H9 (cell line): ENCODE data around the gene PEA15. TPM values are rescaled to one million over a fixed set of nuclear protein-coding genes. Genes with fewer than 3 reads are reported as not detected.

Experiments
- DNase-seq: peaks from one replicate; pipeline ENCODE4 v3.0.0-alpha.2; 2017
- H2AFZ ChIP-seq: one replicate; pipeline ENCODE4 v1.6.1; 2013; ENCODE audit warnings: mild to moderate bottlenecking, low read length, control low read depth, moderate library complexity
- H2AK5ac ChIP-seq: 2 replicates; pipeline ENCODE4 v1.6.1; 2013; ENCODE audit warnings: low read length, control low read depth, mixed read lengths; ENCODE audit not compliant: insufficient read length
- H2BK120ac ChIP-seq: one replicate; pipeline ENCODE4 v1.6.1; 2013; ENCODE audit warnings: low read depth, mild to moderate bottlenecking, low read length, control low read depth, inconsistent platforms; ENCODE audit not compliant: poor library complexity, severe bottlenecking
- H2BK12ac ChIP-seq: 2 replicates; pipeline ENCODE4 v1.6.1; 2013; ENCODE audit warnings: low read length, control low read depth, mixed read lengths, low read depth; ENCODE audit not compliant: insufficient read length
- H2BK15ac ChIP-seq: 2 replicates; pipeline ENCODE4 v1.6.1; 2013; ENCODE audit warnings: low read depth, low read length, control low read depth
- H2BK20ac ChIP-seq: one replicate; pipeline ENCODE4 v1.6.1; 2013; ENCODE audit warnings: low read depth, mild to moderate bottlenecking, low read length, control low read depth, inconsistent platforms; ENCODE audit not compliant: poor library complexity, severe bottlenecking
- H2BK5ac ChIP-seq: 2 replicates; pipeline ENCODE4 v1.6.1; 2013; ENCODE audit warnings: low read length, control low read depth, mixed read lengths; ENCODE audit not compliant: insufficient read length
- H3K14ac ChIP-seq: 2 replicates; pipeline ENCODE4 v1.6.1; 2013; ENCODE audit warnings: low read length, control low read depth; ENCODE audit not compliant: insufficient read depth
- H3K18ac ChIP-seq: 2 replicates; pipeline ENCODE4 v1.6.1; 2013; ENCODE audit warnings: low read depth, mild to moderate bottlenecking, mixed read lengths, low read length, control low read depth; ENCODE audit not compliant: insufficient read length
- H3K23ac ChIP-seq: 2 replicates; pipeline ENCODE4 v1.6.1; 2013; ENCODE audit warnings: low read length, control low read depth, mixed read lengths, low read depth; ENCODE audit not compliant: insufficient read length
- H3K23me2 ChIP-seq: 2 replicates; pipeline ENCODE4 v1.6.1; 2013; ENCODE audit warnings: low read depth, mild to moderate bottlenecking, mixed read lengths, low read length, control low read depth; ENCODE audit not compliant: insufficient read length, poor library complexity, severe bottlenecking
- H3K27ac ChIP-seq: 2 replicates; pipeline ENCODE4 v1.5.1; 2013; ENCODE audit warnings: low read length, control low read depth, mixed read lengths, low read depth; ENCODE audit not compliant: insufficient read length
- H3K27me3 ChIP-seq: 2 replicates; pipeline ENCODE4 v1.6.1; 2013; ENCODE audit warnings: low read length, control low read depth, inconsistent platforms; ENCODE audit not compliant: insufficient read depth
- H3K4ac ChIP-seq: 2 replicates; pipeline ENCODE4 v1.6.1; 2013; ENCODE audit warnings: low read depth, mild to moderate bottlenecking, control low read depth, inconsistent platforms, low read length, moderate library complexity
- H3K4me1 ChIP-seq: 2 replicates; pipeline ENCODE4 v1.6.1; 2013; ENCODE audit warnings: low read length, control low read depth, inconsistent platforms; ENCODE audit not compliant: insufficient read depth
- H3K4me2 ChIP-seq: 2 replicates; pipeline ENCODE4 v1.6.1; 2013; ENCODE audit warnings: low read length, control low read depth, mixed read lengths; ENCODE audit not compliant: insufficient read length, insufficient read depth
- H3K56ac ChIP-seq: 2 replicates; pipeline ENCODE4 v1.6.1; 2013; ENCODE audit warnings: low read depth, mild to moderate bottlenecking, mixed read lengths, low read length, control low read depth; ENCODE audit not compliant: insufficient read length
- H3K79me1 ChIP-seq: 2 replicates; pipeline ENCODE4 v1.6.1; 2013; ENCODE audit warnings: low read depth, mild to moderate bottlenecking, moderate library complexity, low read length, control low read depth, inconsistent platforms; ENCODE audit not compliant: insufficient read depth, poor library complexity, severe bottlenecking
- H3K79me2 ChIP-seq: 2 replicates; pipeline ENCODE4 v1.6.1; 2013; ENCODE audit warnings: low read length, control low read depth, inconsistent platforms; ENCODE audit not compliant: insufficient read depth
- H3K9ac ChIP-seq: 2 replicates; pipeline ENCODE4 v1.6.1; 2013; ENCODE audit warnings: low read length, control low read depth, mixed read lengths; ENCODE audit not compliant: insufficient read length; ENCODE audit errors: extremely low read depth
- H3K9me3 ChIP-seq: one replicate; pipeline ENCODE4 v1.6.1; 2013; ENCODE audit warnings: low read depth, low read length, inconsistent platforms; ENCODE audit not compliant: control insufficient read depth
- H3T11ph ChIP-seq: one replicate; pipeline ENCODE4 v1.6.1; 2013; ENCODE audit warnings: mild to moderate bottlenecking, low read length, control low read depth, inconsistent platforms
- H4K20me1 ChIP-seq: one replicate; pipeline ENCODE4 v1.6.1; 2013; ENCODE audit not compliant: control insufficient read depth, insufficient read length, insufficient read depth
- H4K5ac ChIP-seq: 2 replicates; pipeline ENCODE4 v1.6.1; 2013; ENCODE audit warnings: low read depth, mild to moderate bottlenecking, mixed read lengths, low read length, control low read depth; ENCODE audit not compliant: insufficient read length
- H4K8ac ChIP-seq: replicated peaks from 2 replicates; pipeline ENCODE4 v1.6.1; 2013; ENCODE audit warnings: low read length, control low read depth, mixed read lengths, low read depth; ENCODE audit not compliant: insufficient read length
- H4K91ac ChIP-seq: 2 replicates; pipeline ENCODE4 v1.6.1; 2013; ENCODE audit warnings: low read depth, mild to moderate bottlenecking, moderate library complexity, mixed read lengths, low read length, control low read depth; ENCODE audit not compliant: insufficient read length
- H3K27ac Mint-ChIP-seq, 3 experiments: 2 replicates in 2 of 3; 3 replicates in 1 of 3; pipeline ENCODE4 v1.8.0; 2020 to 2021; ENCODE audit warnings: mixed read lengths in 3 of 3, mild to moderate bottlenecking in 1 of 3, moderate library complexity in 1 of 3
- H3K27me3 Mint-ChIP-seq: 2 replicates; pipeline ENCODE4 v1.8.0; 2021; ENCODE audit warnings: low read depth, mild to moderate bottlenecking, moderate library complexity, mixed read lengths
- H3K36me3 Mint-ChIP-seq, 3 experiments: 2 replicates in 2 of 3; 3 replicates in 1 of 3; pipeline ENCODE4 v1.8.0; 2020 to 2021; ENCODE audit warnings: low read depth in 3 of 3, mixed read lengths in 3 of 3; ENCODE audit not compliant: insufficient read depth in 1 of 3
- H3K4me1 Mint-ChIP-seq, 2 experiments: 2 replicates each; pipeline ENCODE4 v1.8.0; 2020; ENCODE audit warnings: mixed read lengths in 2 of 2
- H3K4me3 Mint-ChIP-seq, 2 experiments: 2 replicates in 1 of 2; 3 replicates in 1 of 2; pipeline ENCODE4 v1.8.0; 2020 to 2021; ENCODE audit warnings: mild to moderate bottlenecking in 2 of 2, mixed read lengths in 2 of 2, moderate library complexity in 1 of 2
- H3K9me3 Mint-ChIP-seq, 2 experiments: 2 replicates in 1 of 2; 3 replicates in 1 of 2; pipeline ENCODE4 v1.8.0; 2020; ENCODE audit warnings: mild to moderate bottlenecking in 2 of 2, mixed read lengths in 2 of 2, moderate library complexity in 1 of 2
- CTCF ChIP-seq: fragments of 200-600 bp; sonication (generic); conservative IDR thresholded peaks from 3 replicates; pipeline ENCODE4 v1.8.0; 2021; ENCODE audit warnings: antibody characterized with exemption, mild to moderate bottlenecking
- total RNA-seq: library from RNA; stranded (reverse); gene quantifications from 2 replicates; pipeline ENCODE4 v1.2.1, GENCODE V29; 2021

Gene PEA15
- total RNA-seq, 1 experiment from 2014 or later: 82.1 TPM

GRCh38 chr1:160192234-160192633 is 12.9 kb upstream of the PEA15 start:
- H2BK12ac ChIP-seq: no peak overlapping the region
- H3K4me3 Mint-ChIP-seq: no peak overlapping the region
- no peak overlapping the region for H3K4ac ChIP-seq
- no peak overlapping the region for H3K9ac ChIP-seq
- H4K8ac ChIP-seq: no peak overlapping the region
- H3K4me1 Mint-ChIP-seq: peaks cover 6 to 11% of the 10 kb centered on the region in 2 experiments; a peak in 2 of 4 replicates
- H3K4me1 ChIP-seq: peaks cover 3% of the 10 kb centered on the region; the same call in 1 of the 2 replicates
- no peaks in the 10 kb centered on the region; a peak in 1 of 7 replicates for H3K36me3 Mint-ChIP-seq
- no peak overlapping the region for H2BK120ac ChIP-seq
- no peak overlapping the region for H4K5ac ChIP-seq
- no peak overlapping the region for H4K91ac ChIP-seq
- H3K23ac ChIP-seq: no peak overlapping the region
- H2AK5ac ChIP-seq: no peak overlapping the region
- no peaks in the 10 kb centered on the region for H3K79me1 ChIP-seq
- H3K14ac ChIP-seq: no peak overlapping the region
- H3K56ac ChIP-seq: no peak overlapping the region
- H3K23me2 ChIP-seq: no peaks in the 10 kb centered on the region
- H3K18ac ChIP-seq: no peak overlapping the region
- no peaks in the 10 kb centered on the region for H3K9me3 ChIP-seq
- no peak overlapping the region for H3T11ph ChIP-seq
- H4K20me1 ChIP-seq: no peaks in the 10 kb centered on the region
- no peak overlapping the region for H3K27ac ChIP-seq
- H3K27ac Mint-ChIP-seq: no peak overlapping the region
- TF ChIP-seq CTCF: no peak
- no peaks in the 10 kb centered on the region for H3K9me3 Mint-ChIP-seq
- DNase-seq: no peak
- H3K27me3 ChIP-seq: no peaks in the 10 kb centered on the region
- H2BK15ac ChIP-seq: no peak overlapping the region
- no peak overlapping the region for H2BK20ac ChIP-seq
- no peak overlapping the region for H2AFZ ChIP-seq
- no peaks in the 10 kb centered on the region for H3K79me2 ChIP-seq
- H2BK5ac ChIP-seq: no peak overlapping the region
- H3K4me2 ChIP-seq: no peak overlapping the region
- H3K27me3 Mint-ChIP-seq: peaks cover 16% of the 10 kb centered on the region
